Endothelial cell of umbilical vein (primary cell): ENCODE measurements around the gene CARHSP1. TPM values are rescaled to one million over a fixed set of nuclear protein-coding genes. Genes with fewer than 3 reads are reported as not detected.
"Not testable (repeated sequence)": the region's sequence is repeated elsewhere in the genome, so short reads cannot be mapped to it uniquely, and the experiment has no call there.

Source experiments
- BruUV-seq: library from RNA; stranded (reverse); fragments of 400-500 nt; replicated peaks from 2 replicates; lab custom pipeline; 2021; lab: Mats Ljungman, UMichigan
- CTCF ChIA-PET: fragments of 300-600, 350-600 bp; sonication (Branson Sonifier 250); formaldehyde crosslinking; loops from one replicate; lab custom pipeline; 2021; ENCODE audit warnings: antibody characterized with exemption, inconsistent platforms; lab: Charles Lee
- POLR2A ChIA-PET: fragments of 300-600, 350-600 bp; sonication (Branson Sonifier 250); formaldehyde crosslinking; loops from one replicate; lab custom pipeline; 2021; ENCODE audit warnings: antibody characterized with exemption, inconsistent platforms; lab: Charles Lee
- DNase-seq: peaks from one replicate; pipeline ENCODE4 v3.0.0-alpha.2; 2011; ENCODE audit warnings: low read depth, low spot score
- FAIRE-seq: peaks from 2 replicates; lab custom pipeline; 2011; peaks lifted over from hg19 to GRCh38; lab: Jason Lieb, UNC
- H2AFZ ChIP-seq: 2 replicates; pipeline ENCODE4 v1.6.0; 2012; ENCODE audit warnings: low read depth, low read length, control low read depth, inconsistent platforms
- H3K27ac ChIP-seq: 2 replicates; pipeline ENCODE4 v1.5.1; 2011; ENCODE audit warnings: low read depth, mild to moderate bottlenecking, control low read depth, low read length, moderate library complexity; ENCODE audit not compliant: insufficient read depth
- H3K27me3 ChIP-seq, 2 experiments: 2 replicates each; pipeline versions ENCODE4 v1.6.0 to v1.6.1; 2011; ENCODE audit warnings: low read length in 2 of 2, mixed read lengths in 1 of 2; ENCODE audit not compliant: control insufficient read depth in 2 of 2, insufficient read depth in 2 of 2
- H3K36me3 ChIP-seq, 2 experiments: 2 replicates in 1 of 2; 3 replicates in 1 of 2; pipeline ENCODE4 v1.5.1; 2011; ENCODE audit warnings: low read length in 2 of 2, mild to moderate bottlenecking in 1 of 2, moderate library complexity in 1 of 2; ENCODE audit not compliant: control insufficient read depth in 2 of 2, insufficient read depth in 2 of 2; ENCODE audit errors: extremely low read depth in 1 of 2
- H3K4me1 ChIP-seq: 3 replicates; pipeline ENCODE4 v1.5.1; 2011; ENCODE audit warnings: mild to moderate bottlenecking, low read length; ENCODE audit not compliant: control insufficient read depth, insufficient read depth; ENCODE audit errors: extremely low read depth
- H3K4me2 ChIP-seq: 2 replicates; pipeline ENCODE4 v1.6.1; 2011; ENCODE audit warnings: low read length, control low read depth, mixed read lengths; ENCODE audit not compliant: insufficient read depth
- H3K4me3 ChIP-seq, 3 experiments: fragments of 200-600 bp in 1 of 3; sonication (generic), shearing (Covaris generic) in 1 of 3; replicated peaks in 1 of 3; 2 replicates each; pipeline ENCODE4 v1.5.1; 2011 to 2016; ENCODE audit warnings: control low read depth in 3 of 3, low read length in 3 of 3, mild to moderate bottlenecking in 2 of 3, inconsistent platforms in 1 of 3, low read depth in 1 of 3, moderate library complexity in 1 of 3; ENCODE audit not compliant: insufficient read depth in 1 of 3
- H3K79me2 ChIP-seq: 2 replicates; pipeline ENCODE4 v1.6.0; 2012; ENCODE audit warnings: low read length, inconsistent platforms; ENCODE audit not compliant: control insufficient read depth, insufficient read depth
- H3K9ac ChIP-seq: replicated peaks from 2 replicates; pipeline ENCODE3; 2011; ENCODE audit warnings: low read length, control low read depth; ENCODE audit not compliant: insufficient read depth; ENCODE audit errors: extremely low read depth
- H3K9me1 ChIP-seq: replicated peaks from 3 replicates; pipeline ENCODE4 v1.6.0; 2011; ENCODE audit warnings: mild to moderate bottlenecking, low read length; ENCODE audit not compliant: control insufficient read depth, insufficient read depth; ENCODE audit errors: extremely low read depth
- H3K9me3 ChIP-seq: replicated peaks from 2 replicates; pipeline ENCODE4 v1.5.1; 2012; ENCODE audit warnings: low read length, inconsistent platforms; ENCODE audit not compliant: control insufficient read depth, insufficient read depth
- H4K20me1 ChIP-seq: replicated peaks from 2 replicates; pipeline ENCODE3; 2011; ENCODE audit warnings: mild to moderate bottlenecking, low read length; ENCODE audit not compliant: control insufficient read depth, insufficient read depth; ENCODE audit errors: extremely low read depth
- JUN ChIP-seq: IDR thresholded peaks from 2 replicates; pipeline ENCODE4 v1.6.1; 2011; ENCODE audit warnings: borderline replicate concordance, low read depth; ENCODE audit not compliant: insufficient read length, insufficient read depth
- POLR2AphosphoS5 ChIP-seq: IDR thresholded peaks from 2 replicates; pipeline ENCODE4 v1.6.1; 2012; ENCODE audit warnings: low read depth, mild to moderate bottlenecking, control low read depth, low read length, moderate library complexity; ENCODE audit not compliant: insufficient read depth
- dilution Hi-C: fragments of 300-500 bp; cut with MboI; formaldehyde crosslinking; loops from one replicate; pipeline ENCODE4 v1.15.0; 2019; ENCODE audit warnings: low sequenced_read_pairs; ENCODE audit not compliant: extremely low pct_ligation_motif_present
- intact Hi-C: fragments of 100-400 bp; cut with micrococcal nuclease; formaldehyde crosslinking; loops from one replicate; pipeline ENCODE4 v1.10.0; 2022
- polyA plus RNA-seq, 4 experiments: library from polyadenylated mRNA; depleted of rRNA in 3 of 4; stranded (reverse) in 3 of 4; unstranded in 1 of 4; fragments of >200 nt; gene quantifications; 2 replicates each; pipeline versions ENCODE4 v1.2.1 to v1.2.3, GENCODE V29; 2011 to 2012; ENCODE audit warnings: missing spikeins in 1 of 4
- total RNA-seq: library from RNA; stranded (reverse); gene quantifications from 2 replicates; pipeline ENCODE4 v1.2.3, GENCODE V29; 2021

Gene CARHSP1
- total and polyA plus RNA-seq, 2 donors (not counting 3 experiments of a cell fraction or from before 2014, with no cell fraction given) = 64.9 to 72.5 TPM

GRCh38 chr16:8877894-8878522 is 9.2 kb upstream of the CARHSP1 start:
- ChIA-PET POLR2A (interaction anchor here (0.8 kb wide), 1 partner anchor 9 kb away, joined by 3 read pairs; the partner anchor contains the start of gene CARHSP1), CTCF (interaction anchor here (3.5 to 6.8 kb wide), 3 partner anchors 8 to 257 kb away, joined by 23 to 92 read pairs (median 67); partner anchors contain the start of gene CARHSP1)
- H3K4me2 ChIP-seq = no peak overlapping the region
- H3K4me3 ChIP-seq = no peak overlapping the region
- no peaks in the 10 kb centered on the region for H3K4me1 ChIP-seq
- no peak overlapping the region for H3K27ac ChIP-seq
- no peaks in the 10 kb centered on the region for H3K36me3 ChIP-seq
- H3K79me2 ChIP-seq = no peaks in the 10 kb centered on the region
- FAIRE-seq (no peak), DNase-seq (no peak)
- peaks cover 0 to 2% of the 10 kb centered on the region in 2 experiments for H3K27me3 ChIP-seq
- dilution Hi-C loops = no loop called here
- no TSS peak for BruUV-seq
- intact Hi-C loops = no loop called here
- no peak overlapping the region for H2AFZ ChIP-seq
- no peaks in the 10 kb centered on the region for H3K9me3 ChIP-seq
- H4K20me1 ChIP-seq = no peaks in the 10 kb centered on the region
- H3K9ac ChIP-seq = no peak overlapping the region
- no peaks in the 10 kb centered on the region for H3K9me1 ChIP-seq
- no peak for TF ChIP-seq POLR2AphosphoS5
- no peak for TF ChIP-seq JUN

GRCh38 chr16:8875317-8875716 is 6.5 kb upstream of the CARHSP1 start:
- H3K79me2 ChIP-seq, H3K36me3 ChIP-seq, dilution Hi-C loops, H3K27me3 ChIP-seq, H3K27ac ChIP-seq, CTCF ChIA-PET, POLR2A ChIA-PET, H3K4me3 ChIP-seq, H3K9me3 ChIP-seq, H2AFZ ChIP-seq, FAIRE-seq, H3K4me1 ChIP-seq, H3K4me2 ChIP-seq, H3K9me1 ChIP-seq, intact Hi-C loops, DNase-seq, H4K20me1 ChIP-seq, BruUV-seq, H3K9ac ChIP-seq: not testable (repeated sequence)
